Measurements from ENCODE around the gene ANKRD13B.

Gene ANKRD13B

GRCh38 chr17:29583324-29584248, 9.3 kb upstream of the ANKRD13B start:
- DNase-seq = no peak

- no peak for DNase-seq
Observed at GRCh38 chr17:29584452-29585079, 8.4 kb upstream of the ANKRD13B start.

GRCh38 chr17:29585080-29585751, 7.7 kb upstream of the ANKRD13B start:
- DNase-seq = no peak

GRCh38 chr17:29586676-29587469, 6.1 kb upstream of the ANKRD13B start:
- DNase-seq = no peak

- no peak for DNase-seq
Observed at GRCh38 chr17:29587591-29587990, 5.3 kb upstream of the ANKRD13B start.

- no peak for DNase-seq
Observed at GRCh38 chr17:29588017-29588561, 4.8 kb upstream of the ANKRD13B start.

GRCh38 chr17:29588562-29589411, 4.1 kb upstream of the ANKRD13B start:
- no peak for DNase-seq

GRCh38 chr17:29589524-29590410, 3.2 kb upstream of the ANKRD13B start, which contains the start of gene GIT1:
Gene GIT1, minus strand, starts transcription at chr17:29589648. Its CDS starts 270 bp downstream, at chr17:29589378.
- DNase-seq = peak; percentile 52

GRCh38 chr17:29590411-29591145, 2.4 kb upstream of the ANKRD13B start:
- DNase-seq = peak; percentile 81

GRCh38 chr17:29591146-29591736, 1.7 kb upstream of the ANKRD13B start:
- peak; percentile 82 for DNase-seq

GRCh38 chr17:29591737-29592608, 959 bp upstream of the ANKRD13B start:
- peak; percentile 89 for DNase-seq

GRCh38 chr17:29593591-29594518, 923 bp downstream of the ANKRD13B start:
- peak; percentile 17 for DNase-seq

- no peak for DNase-seq
Observed at GRCh38 chr17:29594519-29595090, 1.7 kb downstream of the ANKRD13B start.

- DNase-seq = no peak
Observed at GRCh38 chr17:29595107-29595942, 2.4 kb downstream of the ANKRD13B start.

- DNase-seq = no peak
Observed at GRCh38 chr17:29595943-29596774, 3.2 kb downstream of the ANKRD13B start.

All from DMS 273 treated with DMSO at 0.1 percent for 48 hours (cell line).